NCI-H2081 treated with DMSO at 0.1 percent for 48 hours (cell line): ENCODE results near the gene HS3ST5.
"Not testable (repeated sequence)": the region's sequence is repeated elsewhere in the genome, so short reads cannot be mapped to it uniquely, and the experiment has no call there.

Experiments
- DNase-seq: peaks from one replicate; lab custom pipeline; 2025; lab: John Stamatoyannopoulos, UW

The HS3ST5 gene

GRCh38 chr6:114153448-114153847 lies 189.4 kb downstream of the HS3ST5 start:
- DNase-seq, result no peak

GRCh38 chr6:114151064-114151690 lies 191.6 kb downstream of the HS3ST5 start:
- DNase-seq, result no peak

- not testable (repeated sequence) for DNase-seq
Measured at GRCh38 chr6:114149182-114149581, 193.6 kb downstream of the HS3ST5 start.

- DNase-seq, result no peak
Measured at GRCh38 chr6:114144887-114145851, 197.7 kb downstream of the HS3ST5 start.

- DNase-seq, result no peak
Measured at GRCh38 chr6:114142258-114142657, 200.6 kb downstream of the HS3ST5 start.

- no peak for DNase-seq
Measured at GRCh38 chr6:114140416-114140815, 202.4 kb downstream of the HS3ST5 start.

- DNase-seq, result no peak
Measured at GRCh38 chr6:114138577-114139248, 204.1 kb downstream of the HS3ST5 start.

- no peak for DNase-seq
Measured at GRCh38 chr6:114135363-114135971, 207.4 kb downstream of the HS3ST5 start.

- no peak for DNase-seq
Measured at GRCh38 chr6:114133816-114134215, 209.0 kb downstream of the HS3ST5 start.

- DNase-seq, result no peak
Measured at GRCh38 chr6:114131945-114132344, 210.9 kb downstream of the HS3ST5 start.

- DNase-seq, result no peak
Measured at GRCh38 chr6:114125576-114125975, 217.2 kb downstream of the HS3ST5 start.

- DNase-seq, result no peak
Measured at GRCh38 chr6:114121913-114122662, 220.7 kb downstream of the HS3ST5 start.

GRCh38 chr6:114119056-114119455 lies 223.8 kb downstream of the HS3ST5 start:
- no peak for DNase-seq

GRCh38 chr6:114115652-114116051 lies 227.2 kb downstream of the HS3ST5 start:
- no peak for DNase-seq

GRCh38 chr6:114108119-114109002 lies 234.5 kb downstream of the HS3ST5 start:
- DNase-seq, result no peak

- no peak for DNase-seq
Measured at GRCh38 chr6:114106020-114106419, 236.8 kb downstream of the HS3ST5 start.

- no peak for DNase-seq
Measured at GRCh38 chr6:114101255-114101654, 241.6 kb downstream of the HS3ST5 start.

GRCh38 chr6:114100215-114100994 lies 242.4 kb downstream of the HS3ST5 start:
- no peak for DNase-seq

- DNase-seq, result no peak
Measured at GRCh38 chr6:114096561-114097172, 246.2 kb downstream of the HS3ST5 start.
